ENCODE data around the gene UBXN11.

Gene UBXN11

DNA sequence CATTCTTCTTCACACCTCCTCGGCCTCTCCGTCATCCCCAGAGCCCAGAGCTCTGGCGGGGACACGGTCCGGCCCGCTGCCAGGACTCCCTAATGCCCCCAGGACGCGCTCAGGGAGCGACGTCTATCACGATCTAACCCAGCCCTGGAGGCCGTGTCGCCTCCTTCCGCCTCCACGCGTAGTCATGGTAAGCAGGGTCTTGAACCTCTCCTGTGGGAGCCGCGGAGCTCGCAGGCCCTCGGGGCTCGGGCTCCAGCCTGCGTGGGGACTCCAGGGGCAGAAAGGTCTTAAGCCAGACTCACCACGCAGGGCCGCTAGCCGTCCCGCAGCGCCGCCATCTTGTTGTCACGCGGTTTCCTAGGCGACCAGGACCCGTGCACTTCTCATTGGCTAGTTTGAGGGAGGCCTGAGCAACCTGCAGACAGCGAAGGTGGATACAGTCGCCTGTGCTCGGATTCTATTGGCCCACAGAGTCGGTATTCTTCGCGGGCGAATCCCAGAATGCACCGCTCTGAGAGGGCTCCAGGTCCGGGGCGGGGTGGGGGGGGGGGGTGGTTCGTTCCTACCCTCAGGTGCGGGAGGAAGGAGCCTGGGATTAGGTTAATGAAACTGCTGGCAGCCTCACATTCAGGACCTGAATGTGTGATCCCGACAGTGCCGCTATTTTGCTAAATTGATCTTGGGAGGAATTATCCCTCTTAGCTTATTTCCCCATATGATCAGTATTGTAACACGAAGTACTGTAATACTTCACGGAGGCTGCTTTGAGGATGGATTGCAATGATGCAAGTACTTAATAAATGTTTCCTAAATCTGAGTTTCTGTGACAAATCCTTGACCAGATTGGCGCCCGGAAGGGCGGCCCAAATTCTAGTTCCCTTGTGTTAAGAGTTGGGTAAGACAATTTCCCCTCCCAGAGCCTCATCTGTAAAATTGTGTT lies at the start of gene UBXN11:
TSS of gene UBXN11 (minus strand) at position 347 of the 940 bp plus-strand sequence. CDS start 3,753 bp downstream, outside the sequence.
- peak; percentile 84 to 85 for DNase-seq (ENCODE audit: low read depth in 2 of 2)

GRCh38 chr1:26356106-26356505 lies 49.7 kb upstream of the UBXN11 start:
- no peak for DNase-seq (ENCODE audit: low read depth in 2 of 2)

- no peak for DNase-seq (ENCODE audit: low read depth in 2 of 2)
Observed at GRCh38 chr1:26354972-26355371, 48.5 kb upstream of the UBXN11 start.

GRCh38 chr1:26353976-26354820 lies 47.8 kb upstream of the UBXN11 start, which contains the start of gene CRYBG2:
Gene CRYBG2, minus strand, starts transcription at chr1:26354130. Its CDS starts 7,473 bp downstream, at chr1:26346657.
- no peak for DNase-seq (ENCODE audit: low read depth in 2 of 2)

- DNase-seq (ENCODE audit: low read depth in 2 of 2) = no peak
Observed at GRCh38 chr1:26353210-26353859, 46.9 kb upstream of the UBXN11 start.

- DNase-seq (ENCODE audit: low read depth in 2 of 2) = no peak
Observed at GRCh38 chr1:26352338-26352679, 45.9 kb upstream of the UBXN11 start.

- no peak for DNase-seq (ENCODE audit: low read depth in 2 of 2)
Observed at GRCh38 chr1:26351590-26352337, 45.3 kb upstream of the UBXN11 start.

GRCh38 chr1:26350701-26351589 lies 44.5 kb upstream of the UBXN11 start:
- no peak for DNase-seq (ENCODE audit: low read depth in 2 of 2)

GRCh38 chr1:26350343-26350700 lies 43.9 kb upstream of the UBXN11 start:
- no peak for DNase-seq (ENCODE audit: low read depth in 2 of 2)

- DNase-seq (ENCODE audit: low read depth in 2 of 2) = no peak
Observed at GRCh38 chr1:26349877-26350244, 43.4 kb upstream of the UBXN11 start.

- no peak for DNase-seq (ENCODE audit: low read depth in 2 of 2)
Observed at GRCh38 chr1:26349188-26349876, 42.9 kb upstream of the UBXN11 start.

GRCh38 chr1:26346274-26347033 lies 40.0 kb upstream of the UBXN11 start:
- no peak for DNase-seq (ENCODE audit: low read depth in 2 of 2)

- DNase-seq (ENCODE audit: low read depth in 2 of 2) = no peak
Observed at GRCh38 chr1:26345718-26346117, 39.3 kb upstream of the UBXN11 start.

- no peak for DNase-seq (ENCODE audit: low read depth in 2 of 2)
Observed at GRCh38 chr1:26344147-26344920, 37.9 kb upstream of the UBXN11 start.

GRCh38 chr1:26340047-26340481 lies 33.6 kb upstream of the UBXN11 start:
- DNase-seq (ENCODE audit: low read depth in 2 of 2) = no peak

- DNase-seq (ENCODE audit: low read depth in 2 of 2) = no peak
Observed at GRCh38 chr1:26338670-26339069, 32.2 kb upstream of the UBXN11 start.

DNA sequence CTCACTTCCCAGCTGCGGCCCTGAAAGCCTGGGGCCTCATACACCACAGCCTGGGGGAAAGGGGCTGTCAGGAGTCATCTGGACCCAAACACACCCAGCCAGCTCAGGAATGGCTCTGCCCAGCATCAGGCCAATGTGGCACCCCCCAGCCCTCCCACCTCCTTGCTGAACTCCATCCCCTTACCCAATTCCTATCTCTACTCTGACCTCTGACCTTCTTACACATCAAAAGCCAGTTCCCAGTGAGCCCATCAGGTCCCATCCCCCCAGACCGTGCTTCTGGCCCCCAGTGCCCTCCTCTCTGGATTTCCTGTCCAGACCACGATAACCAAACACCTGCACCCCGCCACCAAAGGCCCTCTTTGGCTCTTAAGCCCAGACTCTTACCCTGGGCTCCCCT lies 31.2 kb upstream of the UBXN11 start:
- no peak for DNase-seq (ENCODE audit: low read depth in 2 of 2)

DNA sequence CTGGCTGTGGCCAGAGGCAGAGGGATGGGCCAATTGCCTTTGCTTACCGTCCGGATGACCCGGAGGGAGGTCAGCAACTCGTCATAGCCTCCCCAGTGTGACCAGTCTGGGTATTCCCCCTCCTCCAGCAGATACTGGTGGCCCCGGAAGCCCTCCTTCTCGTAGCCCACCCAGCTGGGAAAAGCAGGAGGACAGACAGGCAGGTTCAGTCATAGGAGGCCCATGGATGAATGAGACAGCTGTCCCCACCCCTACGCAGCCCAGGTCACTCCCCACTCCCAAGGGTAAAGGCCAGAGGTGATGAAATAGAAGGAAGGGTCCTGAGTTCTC lies 30.7 kb upstream of the UBXN11 start:
- DNase-seq (ENCODE audit: low read depth in 2 of 2) = no peak
